NCI-H1436 (cell line): Measurements from ENCODE around the gene DLG2.

Source experiments
- DNase-seq: peaks from one replicate; lab custom pipeline; 2025; lab: John Stamatoyannopoulos, UW

DLG2 gene

DNA sequence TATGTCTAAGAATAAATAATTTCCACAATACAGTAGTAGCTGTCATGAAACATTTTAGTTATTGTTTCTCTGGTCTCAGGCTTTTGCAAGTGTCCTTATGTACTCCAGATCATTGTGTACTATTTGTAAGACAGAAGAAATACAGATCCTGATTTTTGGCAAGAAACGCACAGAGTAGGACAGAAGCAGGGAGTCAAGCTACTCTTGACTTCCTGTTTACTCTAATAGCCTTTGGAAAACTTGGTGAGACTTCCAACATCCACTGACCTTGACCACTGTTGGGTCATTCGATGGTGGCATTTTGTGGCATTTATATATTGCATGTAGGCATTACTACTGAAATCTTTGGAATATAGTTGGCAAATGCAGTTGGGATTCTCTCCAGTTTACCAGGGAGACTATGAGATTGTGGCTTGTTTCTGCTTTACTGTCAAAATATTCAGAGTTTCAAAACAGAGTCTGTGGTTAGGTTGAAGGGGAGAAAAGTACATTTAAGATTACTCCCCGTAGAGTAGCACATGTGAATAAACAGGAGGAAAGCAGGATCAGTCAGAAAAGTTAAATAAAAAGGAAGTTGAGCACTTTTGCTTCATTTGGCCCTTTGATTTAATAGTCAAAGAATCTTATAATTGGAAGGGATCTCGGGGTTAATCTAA is 1614.8 kb downstream of the DLG2 start:
- no peak for DNase-seq

DNA sequence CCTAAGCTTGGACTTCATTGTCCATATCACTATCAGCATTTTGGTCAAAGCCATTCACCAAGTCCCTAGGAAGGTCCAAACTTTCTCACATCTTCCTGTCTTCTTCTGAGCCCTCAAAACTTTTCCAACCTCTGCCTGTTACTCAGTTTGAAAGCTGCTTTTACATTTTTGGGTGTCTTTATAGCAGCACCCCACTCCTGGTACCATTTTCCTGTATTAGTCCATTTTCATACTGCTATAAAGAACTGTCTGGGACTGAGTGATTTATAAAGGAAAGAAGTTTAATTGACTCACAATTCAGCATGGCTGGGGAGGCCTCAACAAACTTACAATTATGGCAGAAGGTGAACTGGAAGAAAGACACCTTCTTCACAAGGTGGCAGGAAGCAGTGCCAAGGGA is 1624.0 kb downstream of the DLG2 start:
- DNase-seq, result no peak

DNA sequence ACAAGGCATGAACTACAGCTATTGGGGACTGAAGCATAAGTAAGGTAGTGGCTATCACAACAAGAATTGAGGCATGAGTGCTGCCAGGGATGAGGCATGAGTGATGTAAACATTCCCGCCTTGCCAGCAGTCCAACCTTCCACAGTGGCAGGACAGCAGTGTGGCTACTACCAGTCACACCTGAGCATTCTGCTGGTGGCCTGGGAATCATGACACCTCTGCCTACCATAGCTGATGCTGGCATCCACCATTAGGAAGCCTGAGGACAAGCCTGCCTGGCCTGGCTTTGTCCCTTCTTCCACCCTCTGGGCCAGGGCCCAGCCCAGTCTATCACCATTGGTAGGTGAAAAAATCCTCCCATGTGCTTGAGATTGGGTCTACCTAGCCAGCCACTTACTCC is 1628.2 kb downstream of the DLG2 start:
- no peak for DNase-seq

DNA sequence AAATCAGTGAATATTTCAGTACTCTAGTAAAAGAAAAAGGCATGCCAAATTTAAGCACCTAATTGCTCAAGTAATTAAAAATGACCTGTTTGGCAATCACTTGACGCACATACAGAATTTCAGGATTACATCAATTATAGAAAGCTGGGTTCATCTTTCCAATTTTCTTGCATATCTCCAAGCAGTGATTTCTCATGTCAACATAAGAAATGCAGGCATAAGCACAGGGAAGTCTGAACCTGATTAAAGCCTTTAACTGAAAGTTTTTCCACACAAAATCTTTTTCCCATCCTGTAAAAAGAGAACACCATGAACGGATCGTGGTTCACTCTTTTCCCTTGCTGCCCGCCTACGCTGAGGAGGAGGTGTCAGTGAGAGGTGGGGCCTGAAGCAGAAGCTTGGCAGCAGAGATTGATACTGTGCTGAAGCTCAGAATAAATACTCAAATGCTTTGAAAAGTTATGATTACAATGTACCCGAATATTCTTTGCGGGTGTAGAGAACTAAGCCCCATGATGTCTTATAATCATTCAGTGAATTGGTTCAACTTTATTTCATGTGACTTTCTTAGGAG is 1636.9 kb downstream of the DLG2 start:
- no peak for DNase-seq

DNA sequence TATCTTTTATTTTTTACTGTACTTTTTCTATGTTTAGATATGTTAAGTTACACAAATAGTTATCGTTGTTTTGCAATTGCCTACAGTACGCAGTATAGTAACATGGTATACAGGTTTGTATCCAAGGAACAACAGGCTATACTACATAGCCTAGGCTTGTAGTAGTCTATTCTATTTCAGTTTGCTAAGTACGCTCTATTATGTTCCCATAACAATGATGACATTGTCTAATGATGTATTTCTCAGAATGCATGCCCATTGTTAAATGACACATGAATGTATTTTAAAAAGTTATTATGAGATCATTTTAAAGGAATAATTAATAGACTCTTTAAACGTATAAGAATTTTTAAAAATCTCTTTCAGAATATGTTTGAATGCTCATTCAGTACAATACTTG is 1644.3 kb downstream of the DLG2 start:
- no peak for DNase-seq

DNA sequence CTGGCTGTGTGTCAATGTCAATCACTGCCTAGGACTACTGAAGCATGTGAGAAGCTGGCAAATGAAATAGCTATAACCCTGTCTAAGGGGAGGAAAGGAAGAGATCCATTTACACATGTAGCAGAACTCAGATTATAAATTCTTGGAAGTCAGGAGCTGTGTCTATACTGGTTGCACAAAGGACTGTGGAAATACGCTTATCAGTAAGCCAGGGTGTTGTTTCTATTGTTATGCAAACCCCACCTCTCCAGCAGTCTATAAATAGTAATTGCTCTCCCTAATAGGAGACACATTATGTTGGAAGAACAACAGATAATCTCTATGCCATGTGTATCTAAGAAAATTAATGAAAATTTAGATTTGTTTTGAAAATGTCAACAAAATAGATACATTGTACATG is 1647.6 kb downstream of the DLG2 start:
- no peak for DNase-seq

DNA sequence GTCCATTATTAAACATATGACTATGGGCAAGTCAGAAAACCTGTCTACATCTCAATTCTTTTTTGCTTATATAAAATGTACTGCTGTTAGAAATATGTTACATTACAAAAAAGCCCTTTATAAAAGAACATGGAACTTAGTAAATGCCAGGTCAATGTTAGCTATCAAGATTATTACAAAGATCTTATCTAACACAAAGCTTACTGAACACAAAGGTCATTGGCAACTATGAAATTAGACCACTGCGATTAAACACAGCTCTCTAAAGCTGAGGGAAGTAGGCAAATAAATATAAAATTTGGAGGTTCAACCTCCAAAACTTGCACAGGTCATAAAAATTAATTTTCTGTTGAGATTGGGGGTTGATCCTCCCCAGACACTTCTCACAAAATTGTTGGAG is 1648.2 kb downstream of the DLG2 start:
- DNase-seq, result no peak

DNA sequence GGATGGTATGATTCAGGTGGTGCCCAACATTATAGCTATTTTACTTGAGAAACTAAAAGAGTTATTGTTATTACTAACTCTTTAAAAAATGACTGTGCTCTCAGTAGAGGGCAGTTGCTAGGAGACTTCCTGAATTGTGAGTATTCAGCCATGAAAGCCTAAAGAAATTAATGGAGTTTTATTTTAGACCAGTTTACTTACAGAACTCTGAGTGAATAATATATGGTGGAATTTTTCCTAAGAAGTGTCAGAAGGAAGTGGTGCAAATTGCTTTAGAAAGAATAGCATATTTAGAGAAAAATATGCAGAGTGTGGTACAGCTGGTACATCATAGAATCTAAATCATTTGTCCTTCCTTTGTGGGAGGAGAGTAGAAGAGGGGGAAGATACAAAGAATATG is 1651.1 kb downstream of the DLG2 start:
- DNase-seq, result no peak

DNA sequence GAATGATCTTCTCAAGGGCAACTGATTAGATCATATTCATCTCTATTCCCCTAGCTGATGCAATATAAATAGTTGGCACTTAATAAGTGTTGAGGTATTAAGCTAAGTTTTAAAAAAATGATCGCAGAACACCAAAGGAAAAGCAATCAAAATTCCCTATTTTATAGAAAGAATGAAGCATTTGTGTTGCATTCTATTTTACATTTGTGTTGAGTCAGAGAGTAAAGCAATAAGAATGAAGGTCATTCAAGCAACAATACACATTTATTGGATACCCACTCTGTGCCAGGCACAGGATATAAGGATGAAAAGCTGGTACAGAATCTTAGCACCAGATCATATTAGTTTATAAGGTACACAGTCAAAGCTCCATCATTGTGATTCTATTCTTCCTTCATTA is 1654.6 kb downstream of the DLG2 start:
- no peak for DNase-seq

DNA sequence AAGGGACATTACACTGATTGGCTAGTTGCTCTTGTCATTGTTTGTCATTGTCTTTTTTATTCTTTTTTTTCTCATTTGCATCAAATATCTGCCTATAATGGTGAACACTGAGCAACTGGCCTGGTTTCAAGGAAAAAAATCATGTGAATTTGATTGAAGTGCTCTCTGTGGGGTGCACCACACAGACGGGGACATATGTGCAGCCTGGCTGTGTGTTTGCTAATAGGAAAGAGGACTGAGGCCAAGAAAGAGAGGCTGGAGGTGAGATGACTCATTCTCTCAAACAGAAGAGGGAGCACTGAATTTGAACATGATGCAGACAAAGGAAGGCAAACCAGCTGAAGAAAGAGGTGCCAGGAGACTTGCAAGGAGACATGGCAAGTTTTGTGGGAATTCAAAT is 1656.1 kb downstream of the DLG2 start:
- DNase-seq, result no peak

DNA sequence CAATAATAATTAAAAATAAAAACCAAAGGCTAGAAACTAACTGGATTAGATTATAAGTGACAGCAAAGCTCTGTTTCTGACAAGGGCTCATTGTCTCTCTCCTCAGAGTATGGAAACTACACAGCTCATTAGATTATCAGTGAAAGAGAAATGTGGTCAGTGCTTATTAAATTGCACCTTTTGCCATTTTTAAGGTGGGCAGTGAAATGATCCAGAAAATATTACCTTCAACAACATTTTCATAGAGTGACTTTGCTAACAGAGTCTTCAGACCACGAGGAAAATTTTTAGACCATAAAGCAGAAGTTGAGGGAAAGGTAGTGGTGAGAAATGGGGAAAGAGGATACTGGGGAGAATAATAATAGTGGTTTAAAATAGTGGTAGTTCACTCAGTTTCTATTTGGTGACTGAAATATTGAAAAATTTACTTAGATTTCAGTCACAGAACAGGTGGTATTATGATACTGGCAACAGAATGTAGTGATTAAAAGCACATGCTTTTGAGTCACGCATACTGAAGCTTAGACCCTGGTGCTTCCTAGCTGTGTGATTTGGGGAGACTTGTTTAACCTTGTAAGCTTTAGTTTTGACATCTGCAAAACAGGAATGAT is 1657.0 kb downstream of the DLG2 start:
- no peak for DNase-seq

DNA sequence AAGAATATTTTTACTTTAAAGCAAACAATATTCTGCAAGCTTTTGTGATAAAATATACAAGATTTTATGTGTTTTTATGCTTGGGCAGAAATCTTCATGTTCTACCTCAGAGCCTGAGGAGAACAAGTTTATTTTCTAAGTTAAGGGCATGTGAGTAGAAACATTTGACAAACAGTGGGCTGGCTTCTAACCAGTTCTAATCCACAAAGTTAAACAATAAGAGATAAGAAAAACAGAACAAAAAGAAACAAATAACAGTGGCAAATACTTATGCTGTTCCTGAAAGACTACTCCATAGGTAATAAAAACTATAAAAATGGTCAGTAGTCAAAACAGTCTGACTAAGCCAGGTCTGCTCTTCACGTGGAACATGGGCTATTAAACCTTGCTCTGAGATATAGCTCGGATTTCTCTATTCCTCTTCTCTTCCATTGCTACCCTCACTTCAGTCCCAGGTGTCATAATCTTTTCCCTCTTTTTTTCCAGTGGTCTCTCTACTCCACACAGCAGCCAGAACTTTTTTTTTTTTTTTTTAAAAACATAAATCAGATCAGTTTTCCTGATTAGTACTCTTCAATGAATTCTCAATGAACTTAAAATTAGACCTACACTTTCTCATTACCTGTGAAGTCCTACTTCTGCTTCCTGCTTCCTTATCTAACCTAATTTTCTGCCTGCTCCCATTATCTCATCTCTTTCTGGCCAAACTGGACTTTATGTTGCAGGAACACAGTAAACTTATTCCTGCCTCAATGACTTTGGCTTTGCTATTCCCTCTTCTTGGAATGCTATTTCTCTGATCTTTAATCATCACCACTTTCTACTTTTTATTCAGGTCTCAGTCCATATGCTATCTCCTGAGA is 1669.9 kb downstream of the DLG2 start:
- no peak for DNase-seq

DNA sequence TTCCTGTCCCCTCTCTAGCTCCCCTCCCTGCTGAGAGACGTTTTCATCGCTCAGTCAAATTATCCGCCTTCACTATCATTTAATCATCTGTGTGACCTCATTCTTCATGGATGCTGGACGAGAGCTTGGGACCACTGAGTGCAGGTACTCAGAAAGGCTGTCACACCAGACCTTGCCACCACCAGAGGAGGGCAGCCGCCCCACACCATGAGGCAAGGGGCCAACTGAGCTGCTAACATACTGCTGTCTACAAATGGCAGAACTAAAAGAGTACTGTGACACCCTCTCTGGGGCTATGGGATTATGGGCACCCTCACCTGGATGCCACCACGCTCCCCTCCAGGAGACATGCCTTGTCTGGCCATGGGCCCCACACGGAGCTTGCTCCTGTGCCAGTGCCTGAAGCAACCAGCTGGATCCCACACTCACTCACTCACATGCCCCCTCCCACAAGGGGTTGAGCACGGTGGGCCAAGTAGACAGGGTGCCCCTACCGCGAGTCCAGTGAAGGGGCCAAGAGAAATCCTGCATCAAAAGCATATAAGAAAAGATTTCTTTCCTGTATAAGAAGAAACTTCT is 1670.9 kb downstream of the DLG2 start:
- DNase-seq, result no peak

DNA sequence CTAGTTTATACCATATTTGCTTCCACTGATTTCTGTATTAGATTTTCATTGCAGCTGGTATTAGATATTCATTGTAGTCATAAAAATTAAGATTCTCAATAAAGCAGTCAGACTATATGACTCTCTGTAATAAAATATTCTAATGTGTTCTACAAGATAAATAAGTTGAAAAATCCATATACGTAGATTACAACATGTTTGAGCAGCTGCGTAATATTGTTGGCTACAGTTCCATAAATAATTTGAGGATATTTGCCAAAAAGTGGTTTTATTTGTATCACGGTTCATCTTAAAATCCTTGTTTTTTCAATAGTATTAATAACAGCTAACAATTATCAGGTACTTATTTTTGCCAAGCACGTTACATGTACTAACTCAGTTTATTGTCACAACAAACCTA is 1672.4 kb downstream of the DLG2 start:
- DNase-seq, result no peak

DNA sequence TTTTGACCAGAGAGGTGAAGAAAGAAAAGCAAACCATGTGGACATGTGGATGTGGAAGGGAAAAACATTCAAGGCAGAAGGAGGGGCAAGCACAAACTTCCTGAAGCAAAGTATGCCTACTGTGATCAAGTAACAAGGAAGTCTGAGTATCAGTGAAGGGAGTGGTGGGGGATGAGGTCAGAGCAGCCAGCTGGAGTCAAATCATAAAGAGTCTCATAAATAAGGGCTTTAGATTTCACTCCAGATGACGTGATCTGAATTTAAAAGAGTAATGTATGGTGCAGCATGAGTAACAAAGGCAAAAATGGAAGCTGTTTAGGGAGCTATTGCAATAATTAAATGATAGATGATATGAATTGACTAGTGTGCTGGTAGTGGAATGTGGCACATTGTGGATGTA is 1675.6 kb downstream of the DLG2 start:
- no peak for DNase-seq

DNA sequence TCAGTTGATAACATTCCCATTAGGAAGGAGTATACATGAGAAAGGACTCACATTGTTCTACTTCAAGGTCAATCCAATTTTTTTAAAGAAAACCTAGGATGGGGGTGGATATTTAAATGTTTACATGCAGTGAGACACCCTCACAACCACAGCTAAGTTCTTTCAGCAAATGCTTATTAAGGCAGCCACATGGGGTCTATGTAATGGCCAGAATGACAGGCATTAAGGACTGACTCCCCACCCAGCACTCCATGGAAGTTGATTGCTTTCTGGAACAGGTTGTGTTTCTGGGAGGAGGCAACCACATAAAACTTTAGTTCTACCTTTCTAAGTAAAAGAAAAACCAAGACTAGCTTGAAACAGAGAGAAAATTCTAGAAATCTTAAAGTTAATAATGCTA is 1678.9 kb downstream of the DLG2 start:
- DNase-seq, result no peak

DNA sequence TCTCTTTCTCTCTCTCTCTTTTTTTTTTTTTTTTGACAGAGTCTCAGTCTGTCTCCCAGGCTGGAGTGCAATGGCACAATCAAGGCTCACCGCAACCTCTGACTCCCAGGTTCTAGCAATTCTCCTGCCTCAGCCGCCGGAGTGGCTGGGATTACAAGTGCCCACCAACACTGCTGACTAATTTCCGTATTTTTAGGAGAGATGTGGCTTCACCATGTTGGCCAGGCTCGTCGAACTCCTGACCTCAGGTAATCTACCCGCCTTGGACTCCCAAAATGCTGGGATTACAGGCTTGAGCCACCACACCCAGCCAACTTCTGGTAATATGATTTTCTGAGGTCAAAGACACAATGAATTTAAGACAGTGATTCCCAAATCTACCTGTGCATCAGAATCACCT is 1681.2 kb downstream of the DLG2 start:
- DNase-seq, result no peak

DNA sequence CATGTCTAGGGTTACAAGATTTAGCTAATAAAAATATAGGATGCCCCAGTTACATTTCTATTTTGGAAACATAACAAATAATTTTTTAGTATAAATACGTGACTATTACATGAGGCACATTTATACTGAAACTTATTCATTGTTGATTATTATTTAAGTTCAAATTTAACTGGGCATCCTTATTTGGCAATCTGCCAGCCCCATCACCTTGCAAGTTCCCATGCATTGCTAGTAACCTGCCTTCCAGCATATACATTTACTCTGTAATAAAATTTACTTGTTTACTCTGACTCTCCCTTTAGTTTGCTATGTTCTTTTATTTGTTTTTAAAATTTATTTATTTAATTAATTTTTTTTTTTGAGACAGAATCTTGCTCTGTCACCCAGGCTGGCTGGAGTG is 1686.1 kb downstream of the DLG2 start:
- no peak for DNase-seq

DNA sequence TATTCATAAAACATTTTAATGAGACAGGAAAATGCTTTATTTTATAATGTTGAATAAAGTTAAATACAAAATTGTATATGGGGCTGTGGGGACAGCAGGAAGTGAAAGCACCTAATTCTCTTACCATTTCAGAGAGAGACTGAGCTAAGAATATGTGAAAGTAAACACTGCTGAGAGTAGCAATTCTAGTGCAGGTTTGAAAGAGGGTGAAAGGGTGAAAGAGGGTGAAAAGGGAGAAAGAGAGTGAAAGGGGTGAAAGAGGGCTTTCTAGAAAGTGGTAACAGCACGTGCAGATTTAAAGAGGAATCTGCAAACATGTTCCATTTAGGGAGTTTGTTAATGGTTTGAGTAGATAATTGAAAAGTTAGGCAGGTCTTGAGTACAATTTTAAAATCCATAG is 1689.0 kb downstream of the DLG2 start:
- no peak for DNase-seq

DNA sequence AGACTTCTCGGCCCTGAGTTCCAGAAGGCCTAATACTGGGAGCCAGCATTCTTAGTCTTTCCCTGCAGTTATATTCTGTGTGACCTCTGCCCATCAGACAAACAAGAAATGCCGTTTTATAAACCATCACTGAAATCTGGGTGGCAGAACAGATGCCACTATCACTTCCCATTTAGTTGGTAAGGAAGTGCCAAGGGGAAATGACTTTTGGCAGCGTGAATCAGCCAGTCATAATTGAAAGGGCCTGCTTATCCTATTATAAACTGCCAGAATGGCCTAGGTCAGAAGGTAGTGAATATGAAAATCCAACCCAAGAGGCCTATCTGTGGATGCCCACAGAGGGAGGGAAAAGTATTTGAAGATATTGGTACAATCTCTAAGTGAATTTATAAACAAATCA is 1694.1 kb downstream of the DLG2 start:
- no peak for DNase-seq

DNA sequence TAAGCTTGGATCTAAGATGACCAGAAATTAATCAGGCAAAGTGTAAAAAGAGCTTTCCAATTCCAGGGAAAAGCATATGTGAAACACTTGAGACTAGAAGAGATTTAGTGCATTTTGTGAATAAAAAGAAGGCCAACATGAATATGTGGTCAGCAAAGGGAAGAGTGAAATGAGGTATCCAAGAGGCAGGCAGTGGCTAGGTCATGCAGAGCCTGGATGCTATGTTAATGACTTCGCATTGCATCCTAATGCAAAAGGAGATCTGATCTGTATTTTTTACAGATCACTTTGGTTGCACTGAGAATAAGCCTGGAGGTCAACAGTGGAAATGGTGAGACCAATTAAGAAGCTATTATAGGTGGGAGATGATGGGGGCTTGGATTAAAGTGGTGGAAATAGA is 1699.7 kb downstream of the DLG2 start:
- DNase-seq, result no peak

DNA sequence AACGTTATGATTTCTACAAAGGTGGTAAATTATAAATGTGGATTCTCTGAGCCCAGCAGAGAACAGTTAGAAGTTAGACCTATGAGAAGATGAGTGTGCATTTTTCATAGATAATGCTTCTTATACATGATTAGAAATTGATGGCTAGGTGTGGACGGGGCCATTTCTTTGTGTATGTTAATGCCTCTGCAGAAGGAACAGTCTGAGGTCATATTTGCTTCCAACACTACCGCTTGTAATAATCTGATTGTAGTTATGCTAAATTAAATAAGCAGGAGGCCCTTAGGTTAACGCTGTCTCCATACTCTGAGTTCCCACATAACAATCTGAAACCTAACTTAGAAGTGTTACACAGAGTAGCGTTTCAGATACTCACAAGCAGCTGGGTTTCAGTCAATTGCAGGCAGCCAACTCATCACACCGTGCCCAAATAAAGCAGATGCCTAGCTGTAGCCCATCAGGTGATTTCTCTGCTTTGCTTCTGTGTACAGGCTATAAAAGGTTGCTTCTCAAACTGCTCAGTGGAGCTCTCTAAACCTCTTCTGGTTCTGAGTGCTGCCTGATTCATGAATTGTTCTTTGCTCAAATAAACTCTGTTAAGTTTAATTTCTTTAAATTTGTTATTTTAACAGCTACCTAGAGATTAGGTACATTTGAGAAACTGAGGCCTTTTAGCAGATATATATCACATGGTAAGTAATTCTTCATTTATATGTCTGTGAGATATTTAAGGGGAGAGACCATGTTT is 1702.2 kb downstream of the DLG2 start:
- no peak for DNase-seq
